Thyroid gland (tissue), 4 donors: ENCODE measurements around the gene BUD23. TPM values are rescaled to one million over a fixed set of nuclear protein-coding genes. Genes with fewer than 3 reads are reported as not detected.

Source experiments
- DNase-seq, 2 donors: peaks; one replicate each; pipeline ENCODE4 v3.0.0-alpha.2; 2019
- H3K27ac ChIP-seq, 3 donors: fragments of 200-600 bp; sonication (generic); 1 replicate in 2 of 3; 2 replicates in 1 of 3; pipeline ENCODE4 v1.5.1; 2016 to 2019; ENCODE audit warnings: mild to moderate bottlenecking in 1 of 3, moderate library complexity in 1 of 3
- H3K27me3 ChIP-seq: fragments of 200-600 bp; sonication (generic); one replicate; pipeline ENCODE4 v1.5.1; 2019
- H3K36me3 ChIP-seq, 2 donors: fragments of 200-600 bp; sonication (generic); one replicate each; pipeline ENCODE4 v1.5.1; 2016 to 2019
- H3K4me1 ChIP-seq, 2 donors: fragments of 200-600 bp; sonication (generic); one replicate each; pipeline ENCODE4 v1.5.1; 2017 to 2019
- H3K4me3 ChIP-seq, 3 donors: fragments of 200-600 bp; sonication (generic); replicated peaks in 1 of 3; 1 replicate in 2 of 3; 2 replicates in 1 of 3; pipeline ENCODE4 v1.5.1; 2016; ENCODE audit warnings: mild to moderate bottlenecking in 1 of 3
- H3K9me3 ChIP-seq: fragments of 200-600 bp; sonication (generic); one replicate; pipeline ENCODE4 v1.5.1; 2017
- CTCF ChIP-seq, 6 experiments: fragments of 200-600 bp in 3 of 6; fragments of 450-650 bp in 3 of 6; sonication (generic) in 3 of 6; IDR thresholded peaks; one replicate each; pipeline ENCODE4 v1.5.1; 2016 to 2019; ENCODE audit warnings: antibody characterized with exemption in 6 of 6, mild to moderate bottlenecking in 2 of 6, inconsistent platforms in 1 of 6, moderate library complexity in 1 of 6
- POLR2A ChIP-seq, 2 donors: fragments of 450-650 bp; IDR thresholded peaks; one replicate each; pipeline ENCODE4 v1.6.1; 2017; ENCODE audit warnings: antibody characterized with exemption in 2 of 2, mild to moderate bottlenecking in 2 of 2, moderate library complexity in 1 of 2
- WGBS, 2 donors: methylation state at CpG; one replicate each; pipeline ENCODE4 v1.1.5; 2017; 5-methylcytosine and 5-hydroxymethylcytosine counted together
- intact Hi-C: fragments of 100-400 bp; cut with DNase I; formaldehyde crosslinking; loops from one replicate; pipeline ENCODE4 v1.15.1; 2023
- total RNA-seq, 4 donors: library from RNA; depleted of rRNA; stranded (reverse); fragments of >200 nt; gene quantifications; one replicate each; pipeline ENCODE4 v1.2.3, GENCODE V29; 2016

Gene BUD23
- 10 to 100 TPM; 58.3 to 78.0 (median 64.9) TPM for total RNA-seq

DNA sequence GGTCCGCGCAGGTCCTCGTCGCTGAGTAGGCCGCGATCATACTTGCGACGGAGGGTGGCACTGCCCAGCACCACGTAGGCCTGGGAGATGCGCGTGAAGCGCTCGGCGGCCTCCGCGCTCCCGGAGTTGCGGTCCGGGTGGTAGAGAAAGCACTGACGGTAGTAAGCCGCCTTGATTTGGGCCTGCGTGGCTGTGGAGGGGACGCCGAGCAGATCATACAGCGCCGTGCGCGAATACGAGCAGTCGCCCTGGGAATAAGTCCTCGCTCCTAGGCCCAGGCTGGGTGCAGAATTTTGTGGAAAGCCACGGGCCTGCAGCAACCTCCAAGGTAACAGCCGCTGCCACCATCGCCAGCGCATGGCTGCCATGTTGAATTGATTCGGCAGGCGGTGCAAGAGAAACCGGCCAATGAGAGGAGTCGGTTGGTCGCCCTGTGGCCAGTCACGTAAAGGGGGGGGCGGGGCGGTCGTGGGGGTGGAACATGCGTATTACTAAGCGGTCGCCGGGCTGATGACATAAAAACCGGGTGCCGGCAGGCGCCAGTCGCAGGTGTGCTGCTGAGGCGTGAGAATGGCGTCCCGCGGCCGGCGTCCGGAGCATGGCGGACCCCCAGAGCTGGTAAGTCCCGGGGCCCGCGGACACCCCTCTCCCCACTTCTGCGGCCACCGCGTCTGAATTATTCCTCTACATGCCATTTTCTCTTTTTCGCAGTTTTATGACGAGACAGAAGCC lies at the start of gene BUD23, which contains the start of gene DNAJC30:
Gene BUD23 (plus strand): TSS at position 542 of the 732 bp plus-strand sequence. CDS start 29 bp downstream, at position 571.
Gene DNAJC30 (minus strand): TSS at position 398 of the 732 bp plus-strand sequence. CDS start 30 bp downstream, at position 368.
- peak in 1 of 2 donors; percentile 83 for TF ChIP-seq POLR2A (IDR thresholded peaks at IDR 0.05)
- TF ChIP-seq CTCF (IDR thresholded peaks at IDR 0.05), result peak in 2 of 6 experiments; percentile 9 to 31
- Histone ChIP-seq H3K9me3 (no peaks in the 10 kb centered on the region), H3K4me3 (peak within 1 kb of the TSS; percentile 78 to 95 (median 83)), H3K27me3 (no peaks in the 10 kb centered on the region), H3K27ac (peak within 1 kb of the TSS; percentile 62 to 84 (median 83)), H3K4me1 (peaks cover 39 to 49% of the 10 kb centered on the region in 2 donors), H3K36me3 (peaks cover 0 to 4% of the 10 kb centered on the region in 2 donors)
- intact Hi-C loops, result no loop called here
- DNase-seq, result peak; percentile 98
- 0% methylated on average over 13 to 29 of the region's 68 CpGs for WGBS, 2 donors

DNA sequence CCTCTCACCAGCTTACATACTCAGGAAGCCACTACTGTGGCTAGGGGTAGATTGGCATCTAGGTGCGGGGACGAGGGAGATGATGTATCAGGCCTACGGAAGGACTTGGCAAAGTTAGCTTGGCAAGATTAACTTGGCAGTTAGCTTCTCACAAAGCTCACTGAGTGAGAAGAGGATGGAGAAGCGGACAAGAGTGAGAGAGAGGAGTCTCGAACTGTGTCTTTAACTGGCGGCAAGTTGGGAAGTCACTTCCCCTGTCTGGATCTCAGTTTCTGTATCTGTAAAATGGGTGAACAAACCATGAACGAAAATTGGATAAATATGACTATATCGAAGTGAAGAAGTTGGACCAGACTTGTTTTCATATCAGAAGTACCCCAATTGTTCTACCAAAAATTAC lies 49.6 kb upstream of the BUD23 start:
- no peaks in the 10 kb centered on the region for H3K27me3 ChIP-seq
- DNase-seq, result no peak
- TF ChIP-seq POLR2A (IDR thresholded peaks at IDR 0.05), result no peak
- TF ChIP-seq CTCF (IDR thresholded peaks at IDR 0.05), result no peak
- H3K27ac ChIP-seq, result no peak overlapping the region
- WGBS, 2 donors, result 84 to 86% methylated on average over 8 of the region's 8 CpGs
- intact Hi-C loops, result no loop called here
- H3K4me1 ChIP-seq, result no peaks in the 10 kb centered on the region
- H3K4me3 ChIP-seq, result no peak overlapping the region
- H3K9me3 ChIP-seq, result no peaks in the 10 kb centered on the region
- no peaks in the 10 kb centered on the region for H3K36me3 ChIP-seq

- no peak overlapping the region for H3K4me3 ChIP-seq
- no peaks in the 10 kb centered on the region for H3K36me3 ChIP-seq
- H3K27ac ChIP-seq, result no peak overlapping the region
- 90% methylated on average over 8 of the region's 8 CpGs for WGBS, 2 donors
- intact Hi-C loops, result no loop called here
- H3K4me1 ChIP-seq, result no peaks in the 10 kb centered on the region
- TF ChIP-seq POLR2A (IDR thresholded peaks at IDR 0.05), result no peak
- no peak for TF ChIP-seq CTCF (IDR thresholded peaks at IDR 0.05)
- DNase-seq, result no peak
- no peaks in the 10 kb centered on the region for H3K27me3 ChIP-seq
- H3K9me3 ChIP-seq, result no peaks in the 10 kb centered on the region
Measured at GRCh38 chr7:73635428-73636200, 47.8 kb upstream of the BUD23 start.

GRCh38 chr7:73638911-73639310 lies 44.5 kb upstream of the BUD23 start:
- 65 to 68% methylated on average over 3 of the region's 3 CpGs for WGBS, 2 donors

More at GRCh38 chr7:73638911-73639310, 44.5 kb upstream of the BUD23 start:
- H3K9me3 ChIP-seq, result no peaks in the 10 kb centered on the region
- H3K4me3 ChIP-seq, result no peak overlapping the region
- H3K4me1 ChIP-seq, result no peaks in the 10 kb centered on the region
- intact Hi-C loops, result no loop called here
- no peak for TF ChIP-seq CTCF (IDR thresholded peaks at IDR 0.05)
- no peak for TF ChIP-seq POLR2A (IDR thresholded peaks at IDR 0.05)
- no peaks in the 10 kb centered on the region for H3K36me3 ChIP-seq
- no peak overlapping the region for H3K27ac ChIP-seq
- no peaks in the 10 kb centered on the region for H3K27me3 ChIP-seq
- no peak for DNase-seq
